Activated CD4-positive, alpha-beta memory T cell treated with anti-CD3 and anti-CD28 coated beads for 36 hours (primary cell): Measurements from ENCODE around the gene COL18A1. TPM values are rescaled to one million over a fixed set of nuclear protein-coding genes. Genes with fewer than 3 reads are reported as not detected.

Experiments
- CTCF ChIA-PET: fragments of 350-600 bp; sonication (Branson Sonifier 250); formaldehyde crosslinking; loops from one replicate; lab custom pipeline; 2021; ENCODE audit warnings: antibody characterized with exemption, inconsistent platforms; lab: Charles Lee
- POLR2A ChIA-PET: fragments of 350-600 bp; sonication (Branson Sonifier 250); formaldehyde crosslinking; loops from one replicate; lab custom pipeline; 2021; ENCODE audit warnings: antibody characterized with exemption; lab: Charles Lee
- DNase-seq: peaks from one replicate; pipeline ENCODE4 v3.0.0-alpha.2; 2020
- H3K27ac Mint-ChIP-seq: one replicate; pipeline ENCODE4 v1.8.0; 2021; ENCODE audit warnings: mixed read lengths
- H3K27me3 Mint-ChIP-seq: one replicate; pipeline ENCODE4 v1.8.0; 2021; ENCODE audit warnings: mixed read lengths
- H3K36me3 Mint-ChIP-seq: one replicate; pipeline ENCODE4 v1.8.0; 2021; ENCODE audit warnings: mixed read lengths
- H3K4me1 Mint-ChIP-seq: one replicate; pipeline ENCODE4 v1.8.0; 2021; ENCODE audit warnings: low read depth, mixed read lengths
- H3K4me3 Mint-ChIP-seq: one replicate; pipeline ENCODE4 v1.8.0; 2021; ENCODE audit warnings: mild to moderate bottlenecking, mixed read lengths
- H3K9me3 Mint-ChIP-seq: one replicate; pipeline ENCODE4 v1.8.0; 2021; ENCODE audit warnings: mixed read lengths
- intact Hi-C: fragments of 100-400 bp; cut with micrococcal nuclease; formaldehyde crosslinking; loops from one replicate; pipeline ENCODE4 v1.15.1; 2023
- total RNA-seq, 2 experiments: library from RNA; stranded (reverse); gene quantifications; one replicate each; pipeline ENCODE4 v1.2.3, GENCODE V29; 2021

Gene COL18A1
- total RNA-seq, 2 experiments from 2014 or later, result 4.5 TPM

GRCh38 chr21:45451771-45452182 is 46.8 kb downstream of the COL18A1 start:
- intact Hi-C loops, result no loop called here
- no peak for DNase-seq
- H3K9me3 Mint-ChIP-seq, result peaks cover 8% of the 10 kb centered on the region
- ChIA-PET CTCF (interaction anchor here (1.4 kb wide), 1 partner anchor 12 kb away, joined by 4 read pairs; no protein-coding TSS in a partner anchor), POLR2A (no interaction called here)
- no peak overlapping the region for H3K4me3 Mint-ChIP-seq
- no peak overlapping the region for H3K27ac Mint-ChIP-seq
- H3K4me1 Mint-ChIP-seq, result no peaks in the 10 kb centered on the region
- H3K36me3 Mint-ChIP-seq, result no peaks in the 10 kb centered on the region
- peaks cover 5% of the 10 kb centered on the region for H3K27me3 Mint-ChIP-seq

- Mint-ChIP-seq H3K9me3 (peaks cover 8% of the 10 kb centered on the region), H3K27me3 (peaks cover 5% of the 10 kb centered on the region), H3K27ac (no peak overlapping the region), H3K36me3 (no peaks in the 10 kb centered on the region), H3K4me1 (no peaks in the 10 kb centered on the region), H3K4me3 (no peak overlapping the region)
- DNase-seq, result no peak
- intact Hi-C loops, result no loop called here
- ChIA-PET CTCF (no interaction called here), POLR2A (no interaction called here)
These were observed 47.8 kb downstream of the COL18A1 start for GRCh38 chr21:45452696-45453307.

DNA sequence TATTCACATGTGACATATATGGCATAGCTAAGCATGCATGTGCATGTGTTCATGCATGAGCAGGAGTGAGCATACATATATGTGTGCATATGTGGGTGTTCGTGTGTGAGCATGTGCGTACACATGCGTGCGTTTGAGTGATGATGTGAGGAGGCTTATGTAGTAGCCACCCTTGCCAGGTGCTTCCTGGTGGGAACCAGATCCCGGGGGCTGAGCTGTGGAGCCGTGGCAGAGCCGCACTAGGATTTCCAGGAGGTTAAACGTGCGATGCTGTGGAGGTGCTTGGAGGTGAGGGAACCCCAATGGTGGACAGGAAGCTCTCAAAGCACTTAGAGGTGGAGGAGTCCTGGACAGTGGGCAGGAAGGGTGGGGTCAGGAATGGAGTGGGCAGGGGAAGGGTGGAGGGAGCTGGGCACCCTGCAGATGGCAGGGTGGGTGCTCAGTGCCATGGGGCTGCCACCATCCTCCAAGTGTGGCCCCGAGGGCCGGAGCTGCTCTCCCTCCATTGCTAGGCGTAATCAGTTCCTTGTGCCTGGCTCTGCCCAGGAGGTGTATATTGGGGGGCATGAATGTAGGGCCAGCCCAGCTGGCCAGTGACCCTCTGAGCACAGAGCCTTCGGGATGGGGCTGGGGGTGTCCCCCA is 48.5 kb downstream of the COL18A1 start:
- DNase-seq, result no peak
- CTCF ChIA-PET, result no interaction called here
- peaks cover 8% of the 10 kb centered on the region for H3K9me3 Mint-ChIP-seq

GRCh38 chr21:45454060-45454925 is 49.3 kb downstream of the COL18A1 start:
- intact Hi-C loops, result no loop called here
- DNase-seq, result no peak
- peaks cover 8% of the 10 kb centered on the region for H3K9me3 Mint-ChIP-seq
- no peaks in the 10 kb centered on the region for H3K27me3 Mint-ChIP-seq
- H3K27ac Mint-ChIP-seq, result no peak overlapping the region
- ChIA-PET CTCF (no interaction called here), POLR2A (no interaction called here)
- no peaks in the 10 kb centered on the region for H3K36me3 Mint-ChIP-seq
- no peaks in the 10 kb centered on the region for H3K4me1 Mint-ChIP-seq
- H3K4me3 Mint-ChIP-seq, result no peak overlapping the region

More for the DNA sequence above, 48.5 kb downstream of the COL18A1 start:
- Mint-ChIP-seq H3K4me3 (no peak overlapping the region), H3K36me3 (no peaks in the 10 kb centered on the region), H3K4me1 (no peaks in the 10 kb centered on the region), H3K27me3 (peaks cover under 1% of the 10 kb centered on the region), H3K27ac (no peak overlapping the region)
- POLR2A ChIA-PET, result no interaction called here
- intact Hi-C loops, result no loop called here

DNA sequence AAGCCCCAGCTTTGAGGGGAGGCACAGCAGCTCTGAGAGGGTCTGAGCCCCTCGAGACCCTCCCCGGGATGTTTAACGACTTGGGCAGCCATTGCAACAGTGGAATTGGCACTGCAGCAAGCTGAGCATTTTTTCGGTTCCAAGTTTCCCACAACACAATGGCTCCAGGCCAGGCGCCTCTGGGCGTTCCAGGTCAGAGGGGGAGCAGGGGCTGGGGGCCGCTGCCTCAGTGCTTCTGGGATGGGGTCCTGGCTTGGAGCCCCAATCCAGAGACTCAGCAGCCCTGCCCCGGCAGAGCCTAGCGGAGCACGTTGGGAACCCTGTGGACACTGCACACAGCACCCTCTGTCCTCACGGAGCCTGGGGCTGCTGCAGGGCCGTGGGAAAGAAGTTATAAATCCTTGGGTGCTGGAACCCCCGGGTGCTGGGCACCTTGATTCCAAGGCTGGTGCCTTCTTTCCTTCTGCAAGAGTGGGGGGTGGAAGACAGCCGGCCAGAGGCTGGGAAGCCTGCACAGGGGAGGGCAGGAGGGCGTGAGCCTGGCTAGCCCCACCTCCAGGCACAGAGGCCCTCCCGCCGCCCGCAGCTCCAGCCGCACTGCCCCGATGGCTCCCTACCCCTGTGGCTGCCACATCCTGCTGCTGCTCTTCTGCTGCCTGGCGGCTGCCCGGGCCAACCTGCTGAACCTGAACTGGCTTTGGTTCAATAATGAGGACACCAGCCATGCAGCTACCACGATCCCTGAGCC is 50.1 kb downstream of the COL18A1 start:
- no peaks in the 10 kb centered on the region for H3K36me3 Mint-ChIP-seq
- DNase-seq, result no peak
- H3K4me3 Mint-ChIP-seq, result no peak overlapping the region
- H3K27me3 Mint-ChIP-seq, result no peaks in the 10 kb centered on the region
- H3K4me1 Mint-ChIP-seq, result no peaks in the 10 kb centered on the region
- ChIA-PET CTCF (no interaction called here), POLR2A (no interaction called here)
- no peak overlapping the region for H3K27ac Mint-ChIP-seq
- H3K9me3 Mint-ChIP-seq, result peaks cover 8% of the 10 kb centered on the region
- intact Hi-C loops, result no loop called here

GRCh38 chr21:45455674-45456583 is 51.0 kb downstream of the COL18A1 start:
- no peak overlapping the region for H3K27ac Mint-ChIP-seq
- intact Hi-C loops, result no loop called here
- peaks cover 3% of the 10 kb centered on the region for H3K27me3 Mint-ChIP-seq
- no peaks in the 10 kb centered on the region for H3K4me1 Mint-ChIP-seq
- H3K36me3 Mint-ChIP-seq, result no peaks in the 10 kb centered on the region
- ChIA-PET CTCF (no interaction called here), POLR2A (no interaction called here)
- no peak for DNase-seq
- H3K9me3 Mint-ChIP-seq, result peaks cover 8% of the 10 kb centered on the region
- H3K4me3 Mint-ChIP-seq, result no peak overlapping the region

- CTCF ChIA-PET, result interaction anchor here (0.7 kb wide), 1 partner anchor 17 kb away, joined by 3 read pairs; no protein-coding TSS in a partner anchor
- no peak overlapping the region for H3K4me3 Mint-ChIP-seq
- POLR2A ChIA-PET, result no interaction called here
- H3K9me3 Mint-ChIP-seq, result peaks cover 11% of the 10 kb centered on the region
- DNase-seq, result no peak
- H3K4me1 Mint-ChIP-seq, result no peaks in the 10 kb centered on the region
- H3K36me3 Mint-ChIP-seq, result peaks cover 3% of the 10 kb centered on the region
- H3K27ac Mint-ChIP-seq, result no peak overlapping the region
- H3K27me3 Mint-ChIP-seq, result peaks cover 6% of the 10 kb centered on the region
- intact Hi-C loops, result no loop called here
These were observed 51.7 kb downstream of the COL18A1 start for GRCh38 chr21:45456584-45457160.

GRCh38 chr21:45457161-45457831 is 52.3 kb downstream of the COL18A1 start:
- ChIA-PET POLR2A (no interaction called here), CTCF (interaction anchor here (0.7 kb wide), 1 partner anchor 17 kb away, joined by 3 read pairs; no protein-coding TSS in a partner anchor)
- Mint-ChIP-seq H3K4me3 (no peak overlapping the region), H3K27ac (no peak overlapping the region), H3K36me3 (peaks cover 3% of the 10 kb centered on the region), H3K9me3 (peaks cover 16% of the 10 kb centered on the region), H3K4me1 (no peaks in the 10 kb centered on the region), H3K27me3 (peaks cover 6% of the 10 kb centered on the region)
- intact Hi-C loops, result no loop called here
- DNase-seq, result no peak

GRCh38 chr21:45457832-45458172 is 52.8 kb downstream of the COL18A1 start:
- Mint-ChIP-seq H3K36me3 (peaks cover 3% of the 10 kb centered on the region), H3K4me1 (no peaks in the 10 kb centered on the region), H3K27ac (no peak overlapping the region), H3K4me3 (no peak overlapping the region), H3K9me3 (peaks cover 17% of the 10 kb centered on the region), H3K27me3 (peaks cover 6% of the 10 kb centered on the region)
- no peak for DNase-seq
- intact Hi-C loops, result no loop called here
- POLR2A ChIA-PET, result no interaction called here
- CTCF ChIA-PET, result no interaction called here

DNA sequence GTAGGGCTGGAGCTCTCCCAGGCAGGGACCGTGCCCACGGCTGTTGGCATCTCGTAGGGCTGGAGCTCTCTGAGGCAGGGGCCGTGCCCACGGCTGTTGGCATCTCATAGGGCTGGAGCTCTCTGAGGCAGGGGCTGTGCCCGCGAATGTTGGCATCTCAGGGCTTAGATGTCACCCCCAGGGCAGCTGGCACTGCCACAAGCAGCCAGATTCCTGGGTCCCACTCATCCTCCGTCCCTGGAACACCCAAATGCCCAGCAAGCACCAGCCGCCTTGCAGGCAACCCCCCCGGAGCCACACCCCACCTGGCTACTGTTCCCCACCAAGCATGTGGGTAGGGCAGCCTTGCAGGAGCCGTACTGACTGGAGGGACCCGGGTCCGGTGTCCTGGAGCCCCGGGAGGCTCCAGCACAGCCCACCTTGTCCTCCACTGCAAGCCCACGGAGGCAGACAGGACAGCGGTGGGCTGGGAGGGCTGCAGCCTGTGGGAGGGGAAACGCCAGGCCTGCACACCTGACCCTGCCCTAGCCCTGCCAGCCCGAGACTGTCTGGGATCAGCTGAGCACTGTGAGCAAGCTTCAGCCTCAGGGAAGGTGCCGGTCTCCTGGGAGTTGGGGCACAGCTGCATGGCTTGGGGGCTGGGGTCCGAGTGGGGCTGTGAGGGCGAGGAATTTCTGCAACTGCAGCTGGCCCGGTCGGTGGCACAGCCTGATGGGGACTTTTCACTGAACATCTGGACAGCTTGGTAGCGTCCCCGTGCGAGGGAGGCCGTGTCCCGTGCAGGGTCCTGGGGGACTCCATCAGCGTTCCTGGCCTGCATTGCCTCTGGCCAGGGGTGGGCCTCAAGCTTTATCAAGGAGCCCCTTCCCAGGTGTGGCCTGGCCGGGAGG is 53.6 kb downstream of the COL18A1 start:
- intact Hi-C loops, result no loop called here
- CTCF ChIA-PET, result no interaction called here
- Mint-ChIP-seq H3K27ac (no peak overlapping the region), H3K36me3 (peaks cover 3% of the 10 kb centered on the region), H3K27me3 (peaks cover 6% of the 10 kb centered on the region), H3K4me1 (no peaks in the 10 kb centered on the region), H3K4me3 (no peak overlapping the region), H3K9me3 (peaks cover 12% of the 10 kb centered on the region)
- POLR2A ChIA-PET, result no interaction called here
- DNase-seq, result no peak
